Measurements from ENCODE around the gene LRRC73.

DNA sequence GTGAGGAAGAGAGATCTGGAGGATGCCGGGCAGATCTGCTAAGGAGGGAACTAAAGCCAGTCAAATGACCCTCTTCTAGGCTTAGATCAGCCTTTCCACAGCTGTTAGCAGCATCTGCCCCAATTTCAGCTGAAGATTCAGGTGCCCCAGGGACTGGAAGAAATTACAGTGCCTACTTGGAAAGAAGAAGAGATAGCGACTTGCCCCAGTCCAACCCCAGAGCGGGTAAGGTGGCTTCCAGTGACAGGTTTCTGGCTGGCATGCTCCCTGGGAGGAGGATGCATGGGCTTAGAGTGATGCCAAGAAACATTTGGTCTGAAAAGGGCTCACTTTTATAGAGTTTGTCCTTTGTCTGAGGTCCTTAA lies 32.2 kb downstream of the LRRC73 start:
- TF ChIP-seq, protein P1, sequence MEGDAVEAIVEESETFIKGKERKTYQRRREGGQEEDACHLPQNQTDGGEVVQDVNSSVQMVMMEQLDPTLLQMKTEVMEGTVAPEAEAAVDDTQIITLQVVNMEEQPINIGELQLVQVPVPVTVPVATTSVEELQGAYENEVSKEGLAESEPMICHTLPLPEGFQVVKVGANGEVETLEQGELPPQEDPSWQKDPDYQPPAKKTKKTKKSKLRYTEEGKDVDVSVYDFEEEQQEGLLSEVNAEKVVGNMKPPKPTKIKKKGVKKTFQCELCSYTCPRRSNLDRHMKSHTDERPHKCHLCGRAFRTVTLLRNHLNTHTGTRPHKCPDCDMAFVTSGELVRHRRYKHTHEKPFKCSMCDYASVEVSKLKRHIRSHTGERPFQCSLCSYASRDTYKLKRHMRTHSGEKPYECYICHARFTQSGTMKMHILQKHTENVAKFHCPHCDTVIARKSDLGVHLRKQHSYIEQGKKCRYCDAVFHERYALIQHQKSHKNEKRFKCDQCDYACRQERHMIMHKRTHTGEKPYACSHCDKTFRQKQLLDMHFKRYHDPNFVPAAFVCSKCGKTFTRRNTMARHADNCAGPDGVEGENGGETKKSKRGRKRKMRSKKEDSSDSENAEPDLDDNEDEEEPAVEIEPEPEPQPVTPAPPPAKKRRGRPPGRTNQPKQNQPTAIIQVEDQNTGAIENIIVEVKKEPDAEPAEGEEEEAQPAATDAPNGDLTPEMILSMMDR (IDR thresholded peaks at IDR 0.05) = no peak
- TF ChIP-seq NR2C2 (CRISPR knock-in tag; IDR thresholded peaks at IDR 0.05) (no peak), GRHL2 (CRISPR knock-in tag; IDR thresholded peaks at IDR 0.05; ENCODE audit: insufficient replicate concordance, severe bottlenecking) (no peak), NFE2L1 (CRISPR knock-in tag; IDR thresholded peaks at IDR 0.05) (no peak), IRF2 (CRISPR knock-in tag; IDR thresholded peaks at IDR 0.05; ENCODE audit: borderline replicate concordance, low read depth) (no peak), CREB1 (CRISPR knock-in tag; IDR thresholded peaks at IDR 0.05) (no peak), ZNF138 (CRISPR knock-in tag; conservative IDR thresholded peaks at IDR 0.05) (no peak)
- TF ChIP-seq, protein P2, sequence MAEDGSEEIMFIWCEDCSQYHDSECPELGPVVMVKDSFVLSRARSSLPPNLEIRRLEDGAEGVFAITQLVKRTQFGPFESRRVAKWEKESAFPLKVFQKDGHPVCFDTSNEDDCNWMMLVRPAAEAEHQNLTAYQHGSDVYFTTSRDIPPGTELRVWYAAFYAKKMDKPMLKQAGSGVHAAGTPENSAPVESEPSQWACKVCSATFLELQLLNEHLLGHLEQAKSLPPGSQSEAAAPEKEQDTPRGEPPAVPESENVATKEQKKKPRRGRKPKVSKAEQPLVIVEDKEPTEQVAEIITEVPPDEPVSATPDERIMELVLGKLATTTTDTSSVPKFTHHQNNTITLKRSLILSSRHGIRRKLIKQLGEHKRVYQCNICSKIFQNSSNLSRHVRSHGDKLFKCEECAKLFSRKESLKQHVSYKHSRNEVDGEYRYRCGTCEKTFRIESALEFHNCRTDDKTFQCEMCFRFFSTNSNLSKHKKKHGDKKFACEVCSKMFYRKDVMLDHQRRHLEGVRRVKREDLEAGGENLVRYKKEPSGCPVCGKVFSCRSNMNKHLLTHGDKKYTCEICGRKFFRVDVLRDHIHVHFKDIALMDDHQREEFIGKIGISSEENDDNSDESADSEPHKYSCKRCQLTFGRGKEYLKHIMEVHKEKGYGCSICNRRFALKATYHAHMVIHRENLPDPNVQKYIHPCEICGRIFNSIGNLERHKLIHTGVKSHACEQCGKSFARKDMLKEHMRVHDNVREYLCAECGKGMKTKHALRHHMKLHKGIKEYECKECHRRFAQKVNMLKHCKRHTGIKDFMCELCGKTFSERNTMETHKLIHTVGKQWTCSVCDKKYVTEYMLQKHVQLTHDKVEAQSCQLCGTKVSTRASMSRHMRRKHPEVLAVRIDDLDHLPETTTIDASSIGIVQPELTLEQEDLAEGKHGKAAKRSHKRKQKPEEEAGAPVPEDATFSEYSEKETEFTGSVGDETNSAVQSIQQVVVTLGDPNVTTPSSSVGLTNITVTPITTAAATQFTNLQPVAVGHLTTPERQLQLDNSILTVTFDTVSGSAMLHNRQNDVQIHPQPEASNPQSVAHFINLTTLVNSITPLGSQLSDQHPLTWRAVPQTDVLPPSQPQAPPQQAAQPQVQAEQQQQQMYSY (CRISPR knock-in tag; IDR thresholded peaks at IDR 0.05) = no peak
- TF ChIP-seq, protein P3, sequence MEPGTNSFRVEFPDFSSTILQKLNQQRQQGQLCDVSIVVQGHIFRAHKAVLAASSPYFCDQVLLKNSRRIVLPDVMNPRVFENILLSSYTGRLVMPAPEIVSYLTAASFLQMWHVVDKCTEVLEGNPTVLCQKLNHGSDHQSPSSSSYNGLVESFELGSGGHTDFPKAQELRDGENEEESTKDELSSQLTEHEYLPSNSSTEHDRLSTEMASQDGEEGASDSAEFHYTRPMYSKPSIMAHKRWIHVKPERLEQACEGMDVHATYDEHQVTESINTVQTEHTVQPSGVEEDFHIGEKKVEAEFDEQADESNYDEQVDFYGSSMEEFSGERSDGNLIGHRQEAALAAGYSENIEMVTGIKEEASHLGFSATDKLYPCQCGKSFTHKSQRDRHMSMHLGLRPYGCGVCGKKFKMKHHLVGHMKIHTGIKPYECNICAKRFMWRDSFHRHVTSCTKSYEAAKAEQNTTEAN (CRISPR knock-in tag; IDR thresholded peaks at IDR 0.05) = no peak
- TF ChIP-seq, protein P4, sequence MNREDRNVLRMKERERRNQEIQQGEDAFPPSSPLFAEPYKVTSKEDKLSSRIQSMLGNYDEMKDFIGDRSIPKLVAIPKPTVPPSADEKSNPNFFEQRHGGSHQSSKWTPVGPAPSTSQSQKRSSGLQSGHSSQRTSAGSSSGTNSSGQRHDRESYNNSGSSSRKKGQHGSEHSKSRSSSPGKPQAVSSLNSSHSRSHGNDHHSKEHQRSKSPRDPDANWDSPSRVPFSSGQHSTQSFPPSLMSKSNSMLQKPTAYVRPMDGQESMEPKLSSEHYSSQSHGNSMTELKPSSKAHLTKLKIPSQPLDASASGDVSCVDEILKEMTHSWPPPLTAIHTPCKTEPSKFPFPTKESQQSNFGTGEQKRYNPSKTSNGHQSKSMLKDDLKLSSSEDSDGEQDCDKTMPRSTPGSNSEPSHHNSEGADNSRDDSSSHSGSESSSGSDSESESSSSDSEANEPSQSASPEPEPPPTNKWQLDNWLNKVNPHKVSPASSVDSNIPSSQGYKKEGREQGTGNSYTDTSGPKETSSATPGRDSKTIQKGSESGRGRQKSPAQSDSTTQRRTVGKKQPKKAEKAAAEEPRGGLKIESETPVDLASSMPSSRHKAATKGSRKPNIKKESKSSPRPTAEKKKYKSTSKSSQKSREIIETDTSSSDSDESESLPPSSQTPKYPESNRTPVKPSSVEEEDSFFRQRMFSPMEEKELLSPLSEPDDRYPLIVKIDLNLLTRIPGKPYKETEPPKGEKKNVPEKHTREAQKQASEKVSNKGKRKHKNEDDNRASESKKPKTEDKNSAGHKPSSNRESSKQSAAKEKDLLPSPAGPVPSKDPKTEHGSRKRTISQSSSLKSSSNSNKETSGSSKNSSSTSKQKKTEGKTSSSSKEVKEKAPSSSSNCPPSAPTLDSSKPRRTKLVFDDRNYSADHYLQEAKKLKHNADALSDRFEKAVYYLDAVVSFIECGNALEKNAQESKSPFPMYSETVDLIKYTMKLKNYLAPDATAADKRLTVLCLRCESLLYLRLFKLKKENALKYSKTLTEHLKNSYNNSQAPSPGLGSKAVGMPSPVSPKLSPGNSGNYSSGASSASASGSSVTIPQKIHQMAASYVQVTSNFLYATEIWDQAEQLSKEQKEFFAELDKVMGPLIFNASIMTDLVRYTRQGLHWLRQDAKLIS (CRISPR knock-in tag; IDR thresholded peaks at IDR 0.05; ENCODE audit: borderline replicate concordance) = no peak
- TF ChIP-seq, protein P5, sequence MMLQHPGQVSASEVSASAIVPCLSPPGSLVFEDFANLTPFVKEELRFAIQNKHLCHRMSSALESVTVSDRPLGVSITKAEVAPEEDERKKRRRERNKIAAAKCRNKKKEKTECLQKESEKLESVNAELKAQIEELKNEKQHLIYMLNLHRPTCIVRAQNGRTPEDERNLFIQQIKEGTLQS (CRISPR knock-in tag; conservative IDR thresholded peaks at IDR 0.05) = no peak
- TF ChIP-seq, protein P6, sequence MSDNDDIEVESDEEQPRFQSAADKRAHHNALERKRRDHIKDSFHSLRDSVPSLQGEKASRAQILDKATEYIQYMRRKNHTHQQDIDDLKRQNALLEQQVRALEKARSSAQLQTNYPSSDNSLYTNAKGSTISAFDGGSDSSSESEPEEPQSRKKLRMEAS (CRISPR knock-in tag; IDR thresholded peaks at IDR 0.05) = no peak
- TF ChIP-seq, protein P7, sequence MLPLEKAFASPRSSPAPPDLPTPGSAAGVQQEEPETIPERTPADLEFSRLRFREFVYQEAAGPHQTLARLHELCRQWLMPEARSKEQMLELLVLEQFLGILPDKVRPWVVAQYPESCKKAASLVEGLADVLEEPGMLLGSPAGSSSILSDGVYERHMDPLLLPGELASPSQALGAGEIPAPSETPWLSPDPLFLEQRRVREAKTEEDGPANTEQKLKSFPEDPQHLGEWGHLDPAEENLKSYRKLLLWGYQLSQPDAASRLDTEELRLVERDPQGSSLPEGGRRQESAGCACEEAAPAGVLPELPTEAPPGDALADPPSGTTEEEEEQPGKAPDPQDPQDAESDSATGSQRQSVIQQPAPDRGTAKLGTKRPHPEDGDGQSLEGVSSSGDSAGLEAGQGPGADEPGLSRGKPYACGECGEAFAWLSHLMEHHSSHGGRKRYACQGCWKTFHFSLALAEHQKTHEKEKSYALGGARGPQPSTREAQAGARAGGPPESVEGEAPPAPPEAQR (CRISPR knock-in tag; IDR thresholded peaks at IDR 0.05) = no peak
- TF ChIP-seq, protein P8, sequence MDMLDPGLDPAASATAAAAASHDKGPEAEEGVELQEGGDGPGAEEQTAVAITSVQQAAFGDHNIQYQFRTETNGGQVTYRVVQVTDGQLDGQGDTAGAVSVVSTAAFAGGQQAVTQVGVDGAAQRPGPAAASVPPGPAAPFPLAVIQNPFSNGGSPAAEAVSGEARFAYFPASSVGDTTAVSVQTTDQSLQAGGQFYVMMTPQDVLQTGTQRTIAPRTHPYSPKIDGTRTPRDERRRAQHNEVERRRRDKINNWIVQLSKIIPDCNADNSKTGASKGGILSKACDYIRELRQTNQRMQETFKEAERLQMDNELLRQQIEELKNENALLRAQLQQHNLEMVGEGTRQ (CRISPR knock-in tag; IDR thresholded peaks at IDR 0.05) = no peak
